H9 (cell line): ENCODE measurements around the gene CA11. TPM values are rescaled to one million over a fixed set of nuclear protein-coding genes. Genes with fewer than 3 reads are reported as not detected.

ENCODE experiments used
- DNase-seq: peaks from one replicate; pipeline ENCODE4 v3.0.0-alpha.2; 2017
- H2AFZ ChIP-seq: one replicate; pipeline ENCODE4 v1.6.1; 2013; ENCODE audit warnings: mild to moderate bottlenecking, low read length, control low read depth, moderate library complexity
- H2AK5ac ChIP-seq: 2 replicates; pipeline ENCODE4 v1.6.1; 2013; ENCODE audit warnings: low read length, control low read depth, mixed read lengths; ENCODE audit not compliant: insufficient read length
- H2BK120ac ChIP-seq: one replicate; pipeline ENCODE4 v1.6.1; 2013; ENCODE audit warnings: low read depth, mild to moderate bottlenecking, low read length, control low read depth, inconsistent platforms; ENCODE audit not compliant: poor library complexity, severe bottlenecking
- H2BK12ac ChIP-seq: 2 replicates; pipeline ENCODE4 v1.6.1; 2013; ENCODE audit warnings: low read length, control low read depth, mixed read lengths, low read depth; ENCODE audit not compliant: insufficient read length
- H2BK15ac ChIP-seq: 2 replicates; pipeline ENCODE4 v1.6.1; 2013; ENCODE audit warnings: low read depth, low read length, control low read depth
- H2BK20ac ChIP-seq: one replicate; pipeline ENCODE4 v1.6.1; 2013; ENCODE audit warnings: low read depth, mild to moderate bottlenecking, low read length, control low read depth, inconsistent platforms; ENCODE audit not compliant: poor library complexity, severe bottlenecking
- H2BK5ac ChIP-seq: 2 replicates; pipeline ENCODE4 v1.6.1; 2013; ENCODE audit warnings: low read length, control low read depth, mixed read lengths; ENCODE audit not compliant: insufficient read length
- H3K14ac ChIP-seq: 2 replicates; pipeline ENCODE4 v1.6.1; 2013; ENCODE audit warnings: low read length, control low read depth; ENCODE audit not compliant: insufficient read depth
- H3K18ac ChIP-seq: 2 replicates; pipeline ENCODE4 v1.6.1; 2013; ENCODE audit warnings: low read depth, mild to moderate bottlenecking, mixed read lengths, low read length, control low read depth; ENCODE audit not compliant: insufficient read length
- H3K23ac ChIP-seq: 2 replicates; pipeline ENCODE4 v1.6.1; 2013; ENCODE audit warnings: low read length, control low read depth, mixed read lengths, low read depth; ENCODE audit not compliant: insufficient read length
- H3K23me2 ChIP-seq: 2 replicates; pipeline ENCODE4 v1.6.1; 2013; ENCODE audit warnings: low read depth, mild to moderate bottlenecking, mixed read lengths, low read length, control low read depth; ENCODE audit not compliant: insufficient read length, poor library complexity, severe bottlenecking
- H3K27ac ChIP-seq: 2 replicates; pipeline ENCODE4 v1.5.1; 2013; ENCODE audit warnings: low read length, control low read depth, mixed read lengths, low read depth; ENCODE audit not compliant: insufficient read length
- H3K27me3 ChIP-seq: 2 replicates; pipeline ENCODE4 v1.6.1; 2013; ENCODE audit warnings: low read length, control low read depth, inconsistent platforms; ENCODE audit not compliant: insufficient read depth
- H3K4ac ChIP-seq: 2 replicates; pipeline ENCODE4 v1.6.1; 2013; ENCODE audit warnings: low read depth, mild to moderate bottlenecking, control low read depth, inconsistent platforms, low read length, moderate library complexity
- H3K4me1 ChIP-seq: 2 replicates; pipeline ENCODE4 v1.6.1; 2013; ENCODE audit warnings: low read length, control low read depth, inconsistent platforms; ENCODE audit not compliant: insufficient read depth
- H3K4me2 ChIP-seq: 2 replicates; pipeline ENCODE4 v1.6.1; 2013; ENCODE audit warnings: low read length, control low read depth, mixed read lengths; ENCODE audit not compliant: insufficient read length, insufficient read depth
- H3K56ac ChIP-seq: 2 replicates; pipeline ENCODE4 v1.6.1; 2013; ENCODE audit warnings: low read depth, mild to moderate bottlenecking, mixed read lengths, low read length, control low read depth; ENCODE audit not compliant: insufficient read length
- H3K79me1 ChIP-seq: 2 replicates; pipeline ENCODE4 v1.6.1; 2013; ENCODE audit warnings: low read depth, mild to moderate bottlenecking, moderate library complexity, low read length, control low read depth, inconsistent platforms; ENCODE audit not compliant: insufficient read depth, poor library complexity, severe bottlenecking
- H3K79me2 ChIP-seq: 2 replicates; pipeline ENCODE4 v1.6.1; 2013; ENCODE audit warnings: low read length, control low read depth, inconsistent platforms; ENCODE audit not compliant: insufficient read depth
- H3K9ac ChIP-seq: 2 replicates; pipeline ENCODE4 v1.6.1; 2013; ENCODE audit warnings: low read length, control low read depth, mixed read lengths; ENCODE audit not compliant: insufficient read length; ENCODE audit errors: extremely low read depth
- H3K9me3 ChIP-seq: one replicate; pipeline ENCODE4 v1.6.1; 2013; ENCODE audit warnings: low read depth, low read length, inconsistent platforms; ENCODE audit not compliant: control insufficient read depth
- H3T11ph ChIP-seq: one replicate; pipeline ENCODE4 v1.6.1; 2013; ENCODE audit warnings: mild to moderate bottlenecking, low read length, control low read depth, inconsistent platforms
- H4K20me1 ChIP-seq: one replicate; pipeline ENCODE4 v1.6.1; 2013; ENCODE audit not compliant: control insufficient read depth, insufficient read length, insufficient read depth
- H4K5ac ChIP-seq: 2 replicates; pipeline ENCODE4 v1.6.1; 2013; ENCODE audit warnings: low read depth, mild to moderate bottlenecking, mixed read lengths, low read length, control low read depth; ENCODE audit not compliant: insufficient read length
- H4K8ac ChIP-seq: replicated peaks from 2 replicates; pipeline ENCODE4 v1.6.1; 2013; ENCODE audit warnings: low read length, control low read depth, mixed read lengths, low read depth; ENCODE audit not compliant: insufficient read length
- H4K91ac ChIP-seq: 2 replicates; pipeline ENCODE4 v1.6.1; 2013; ENCODE audit warnings: low read depth, mild to moderate bottlenecking, moderate library complexity, mixed read lengths, low read length, control low read depth; ENCODE audit not compliant: insufficient read length
- H3K27ac Mint-ChIP-seq, 3 experiments: 2 replicates in 2 of 3; 3 replicates in 1 of 3; pipeline ENCODE4 v1.8.0; 2020 to 2021; ENCODE audit warnings: mixed read lengths in 3 of 3, mild to moderate bottlenecking in 1 of 3, moderate library complexity in 1 of 3
- H3K27me3 Mint-ChIP-seq: 2 replicates; pipeline ENCODE4 v1.8.0; 2021; ENCODE audit warnings: low read depth, mild to moderate bottlenecking, moderate library complexity, mixed read lengths
- H3K36me3 Mint-ChIP-seq, 3 experiments: 2 replicates in 2 of 3; 3 replicates in 1 of 3; pipeline ENCODE4 v1.8.0; 2020 to 2021; ENCODE audit warnings: low read depth in 3 of 3, mixed read lengths in 3 of 3; ENCODE audit not compliant: insufficient read depth in 1 of 3
- H3K4me1 Mint-ChIP-seq, 2 experiments: 2 replicates each; pipeline ENCODE4 v1.8.0; 2020; ENCODE audit warnings: mixed read lengths in 2 of 2
- H3K4me3 Mint-ChIP-seq, 2 experiments: 2 replicates in 1 of 2; 3 replicates in 1 of 2; pipeline ENCODE4 v1.8.0; 2020 to 2021; ENCODE audit warnings: mild to moderate bottlenecking in 2 of 2, mixed read lengths in 2 of 2, moderate library complexity in 1 of 2
- H3K9me3 Mint-ChIP-seq, 2 experiments: 2 replicates in 1 of 2; 3 replicates in 1 of 2; pipeline ENCODE4 v1.8.0; 2020; ENCODE audit warnings: mild to moderate bottlenecking in 2 of 2, mixed read lengths in 2 of 2, moderate library complexity in 1 of 2
- WGBS: extraction: QIAGEN DNeasy Blood & Tissue Kit; methylation state at CpG from one replicate; pipeline ENCODE4 v1.1.7; 2013; ENCODE audit warnings: missing lambda C conversion rate, low lambda C conversion rate, mixed read lengths; ENCODE audit not compliant: insufficient read length; ENCODE audit errors: extremely low coverage; 5-methylcytosine and 5-hydroxymethylcytosine counted together
- total RNA-seq: library from RNA; stranded (reverse); gene quantifications from 2 replicates; pipeline ENCODE4 v1.2.1, GENCODE V29; 2021
- TF ChIP-seq, protein P1 (sequence below): fragments of 200-600 bp; sonication (generic); conservative IDR thresholded peaks from 3 replicates; pipeline ENCODE4 v1.8.0; 2021; ENCODE audit warnings: antibody characterized with exemption, mild to moderate bottlenecking

CA11 gene
- total RNA-seq, 1 experiment from 2014 or later = 107 TPM

DNA sequence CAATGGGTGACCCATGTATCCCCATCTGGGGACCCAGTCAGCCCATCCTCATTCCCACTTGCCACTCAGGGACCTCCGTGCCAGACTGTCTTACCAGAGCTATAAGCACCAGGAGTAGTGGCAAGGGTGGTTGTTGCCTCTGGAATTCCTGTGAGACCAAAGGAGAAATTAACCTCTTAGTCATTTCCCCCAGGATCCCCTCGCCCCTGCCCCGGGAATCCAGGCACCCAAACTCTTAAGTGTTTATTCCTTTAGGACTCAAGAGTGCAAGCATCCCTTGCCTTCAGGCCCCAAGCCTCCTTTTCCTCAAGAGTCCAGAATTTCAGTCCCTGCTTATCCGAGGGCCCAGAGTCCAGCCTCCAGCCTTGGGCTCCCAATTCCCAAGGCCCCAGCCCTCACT, 17.7 kb upstream of the CA11 start:
- no peak overlapping the region; the same call in 1 of the 2 replicates for H3K14ac ChIP-seq
- H3K18ac ChIP-seq = no peak overlapping the region
- Mint-ChIP-seq H3K36me3 (peaks cover 0 to 6% (median 5%) of the 10 kb centered on the region in 3 experiments; a peak in 2 of 7 replicates), H3K4me1 (0 out of 4 replicates have a peak, but pooled peaks cover 0 to 6% of the 10 kb centered on the region in 2 experiments), H3K27me3 (peaks cover 12% of the 10 kb centered on the region), H3K4me3 (no peak overlapping the region), H3K9me3 (peaks cover 5 to 7% of the 10 kb centered on the region in 2 experiments; a peak in 4 of 5 replicates), H3K27ac (no peak overlapping the region)
- H2BK120ac ChIP-seq = no peak overlapping the region
- H2BK15ac ChIP-seq = no peak overlapping the region
- H3T11ph ChIP-seq = no peak overlapping the region
- no peaks in the 10 kb centered on the region for H3K79me2 ChIP-seq
- no peak overlapping the region for H4K91ac ChIP-seq
- no peaks in the 10 kb centered on the region for H3K79me1 ChIP-seq
- no peak overlapping the region for H3K4me2 ChIP-seq
- no CpG with 5 or more reads among the region's 4 CpGs for WGBS
- no peak overlapping the region for H4K5ac ChIP-seq
- DNase-seq = no peak
- no peaks in the 10 kb centered on the region for H3K27me3 ChIP-seq
- H3K9me3 ChIP-seq = no peaks in the 10 kb centered on the region
- H3K4me1 ChIP-seq = no peaks in the 10 kb centered on the region
- H3K23ac ChIP-seq = no peak overlapping the region
- no peak overlapping the region for H2AFZ ChIP-seq
- TF ChIP-seq, protein P1, sequence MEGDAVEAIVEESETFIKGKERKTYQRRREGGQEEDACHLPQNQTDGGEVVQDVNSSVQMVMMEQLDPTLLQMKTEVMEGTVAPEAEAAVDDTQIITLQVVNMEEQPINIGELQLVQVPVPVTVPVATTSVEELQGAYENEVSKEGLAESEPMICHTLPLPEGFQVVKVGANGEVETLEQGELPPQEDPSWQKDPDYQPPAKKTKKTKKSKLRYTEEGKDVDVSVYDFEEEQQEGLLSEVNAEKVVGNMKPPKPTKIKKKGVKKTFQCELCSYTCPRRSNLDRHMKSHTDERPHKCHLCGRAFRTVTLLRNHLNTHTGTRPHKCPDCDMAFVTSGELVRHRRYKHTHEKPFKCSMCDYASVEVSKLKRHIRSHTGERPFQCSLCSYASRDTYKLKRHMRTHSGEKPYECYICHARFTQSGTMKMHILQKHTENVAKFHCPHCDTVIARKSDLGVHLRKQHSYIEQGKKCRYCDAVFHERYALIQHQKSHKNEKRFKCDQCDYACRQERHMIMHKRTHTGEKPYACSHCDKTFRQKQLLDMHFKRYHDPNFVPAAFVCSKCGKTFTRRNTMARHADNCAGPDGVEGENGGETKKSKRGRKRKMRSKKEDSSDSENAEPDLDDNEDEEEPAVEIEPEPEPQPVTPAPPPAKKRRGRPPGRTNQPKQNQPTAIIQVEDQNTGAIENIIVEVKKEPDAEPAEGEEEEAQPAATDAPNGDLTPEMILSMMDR = no peak
- no peak overlapping the region for H2AK5ac ChIP-seq
- no peak overlapping the region for H2BK5ac ChIP-seq
- no peak overlapping the region for H4K8ac ChIP-seq
- no peak overlapping the region for H3K4ac ChIP-seq
- no peak overlapping the region for H3K9ac ChIP-seq
- no peak overlapping the region for H2BK20ac ChIP-seq
- no peaks in the 10 kb centered on the region for H4K20me1 ChIP-seq
- H3K27ac ChIP-seq = no peak overlapping the region
- no peaks in the 10 kb centered on the region for H3K23me2 ChIP-seq
- H3K56ac ChIP-seq = no peak overlapping the region
- no peak overlapping the region for H2BK12ac ChIP-seq
